ENCODE measurements around the gene LRMDA. TPM values are rescaled to one million over a fixed set of nuclear protein-coding genes. Genes with fewer than 3 reads are reported as not detected.
A peak's percentile ranks its signal among the peaks of the same experiment; 100 is the strongest.

The LRMDA gene
- total and polyA plus RNA-seq, 2 of the 8 experiments (the other 6 are each of a cell fraction or from before 2014, with no cell fraction given), result 0.86 to 2.8 TPM

- no peak for TF ChIP-seq BRCA1 (IDR thresholded peaks at IDR 0.05; ENCODE audit: low read depth, low read length)
- TF ChIP-seq CTCF (IDR thresholded peaks at IDR 0.05; ENCODE audit: control extremely low read depth in 1 of 3, insufficient read depth in 1 of 3, low read depth in 1 of 3, low read length in 3 of 3), result peak; percentile 30 to 46 (median 45); a peak in 3 of 4 replicates
- no peak for TF ChIP-seq MAX (IDR thresholded peaks at IDR 0.05)
Observed at GRCh38 chr10:76315240-76315639, 883.8 kb downstream of the LRMDA start (continued).
